Hepatocyte (in vitro differentiated cells): ENCODE measurements around the gene GUCY2D. TPM values are rescaled to one million over a fixed set of nuclear protein-coding genes. Genes with fewer than 3 reads are reported as not detected.

Experiments used
- DNase-seq: peaks from one replicate; pipeline ENCODE4 v3.0.0-alpha.2; 2016; ENCODE audit warnings: low spot score
- H2AFZ ChIP-seq: fragments of 200-600 bp; sonication (generic); 2 replicates; pipeline ENCODE4 v1.6.0; 2016; ENCODE audit warnings: antibody characterized with exemption, mild to moderate bottlenecking
- H3K27ac ChIP-seq: fragments of 200-600 bp; sonication (generic); 2 replicates; pipeline ENCODE4 v1.5.1; 2016; ENCODE audit warnings: mild to moderate bottlenecking
- H3K27me3 ChIP-seq: fragments of 200-600 bp; sonication (generic); 2 replicates; pipeline ENCODE4 v1.6.1; 2016
- H3K36me3 ChIP-seq: fragments of 200-600 bp; sonication (generic); replicated peaks from 2 replicates; pipeline ENCODE4 v1.5.1; 2016; ENCODE audit warnings: low read depth; ENCODE audit not compliant: insufficient read depth
- H3K4me1 ChIP-seq: fragments of 200-600 bp; sonication (generic); 2 replicates; pipeline ENCODE4 v1.5.1; 2016; ENCODE audit warnings: mild to moderate bottlenecking, moderate library complexity; ENCODE audit not compliant: insufficient read depth
- H3K4me2 ChIP-seq: fragments of 200-600 bp; sonication (generic); 2 replicates; pipeline ENCODE4 v1.6.0; 2016
- H3K4me3 ChIP-seq: fragments of 200-600 bp; sonication (generic); 2 replicates; pipeline ENCODE4 v1.5.1; 2016; ENCODE audit warnings: mild to moderate bottlenecking
- H3K79me2 ChIP-seq: fragments of 200-600 bp; sonication (generic); 2 replicates; pipeline ENCODE4 v1.6.0; 2017; ENCODE audit warnings: mild to moderate bottlenecking
- H3K9me2 ChIP-seq: fragments of 200-600 bp; sonication (generic); replicated peaks from 2 replicates; pipeline ENCODE4 v1.6.0; 2017; ENCODE audit warnings: mild to moderate bottlenecking; ENCODE audit not compliant: insufficient read depth
- H3K9me3 ChIP-seq: fragments of 200-600 bp; sonication (generic); 2 replicates; pipeline ENCODE4 v1.5.1; 2016; ENCODE audit warnings: low read depth, mild to moderate bottlenecking
- H4K20me1 ChIP-seq: fragments of 200-600 bp; sonication (generic); 2 replicates; pipeline ENCODE4 v1.6.0; 2016; ENCODE audit warnings: mild to moderate bottlenecking; ENCODE audit not compliant: insufficient read depth, poor library complexity, severe bottlenecking
- CTCF ChIP-seq: fragments of 200-600 bp; sonication (generic); IDR thresholded peaks from 2 replicates; pipeline ENCODE4 v1.5.1; 2016; ENCODE audit warnings: antibody characterized with exemption, mild to moderate bottlenecking; ENCODE audit not compliant: poor library complexity
- EZH2 ChIP-seq: fragments of 200-600 bp; sonication (generic); IDR thresholded peaks from 2 replicates; pipeline ENCODE4 v1.6.1; 2016; ENCODE audit warnings: antibody characterized with exemption, mild to moderate bottlenecking, borderline replicate concordance
- EZH2phosphoT487 ChIP-seq: fragments of 200-600 bp; sonication (generic); IDR thresholded peaks from one replicate; pipeline ENCODE4 v1.6.1; 2018; ENCODE audit warnings: antibody characterized with exemption, mild to moderate bottlenecking, low read depth, moderate library complexity; ENCODE audit not compliant: unreplicated experiment, severe bottlenecking
- WGBS: methylation state at CpG from one replicate; pipeline ENCODE4 v1.1.6; 2016; ENCODE audit warnings: low lambda C conversion rate; ENCODE audit errors: missing lambda C conversion rate; 5-methylcytosine and 5-hydroxymethylcytosine counted together
- polyA plus RNA-seq: library from polyadenylated mRNA; unstranded; fragments of >200 nt; fragmentation: Nextera tagmentation; extraction: Ambion mirVana; gene quantifications from 2 replicates; pipeline ENCODE4 v1.2.1, GENCODE V29; 2016
- total RNA-seq: library from RNA; depleted of rRNA; stranded (reverse); fragments of >200 nt; gene quantifications from 2 replicates; pipeline ENCODE4 v1.2.3, GENCODE V29; 2014

GUCY2D gene
- total and polyA plus RNA-seq, 2 experiments from 2014 or later: 1.6 TPM; not detected in 1

GRCh38 chr17:8015957-8016631 lies 13.7 kb downstream of the GUCY2D start:
- WGBS: 2% methylated on average over 16 of the region's 46 CpGs
- H3K27ac ChIP-seq: peak overlapping the region; percentile 79

GRCh38 chr17:8016632-8017424 lies 14.4 kb downstream of the GUCY2D start:
- Histone ChIP-seq H3K79me2 (no peaks in the 10 kb centered on the region), H2AFZ (peak overlapping the region; percentile 74), H3K36me3 (no peaks in the 10 kb centered on the region), H3K4me1 (peaks cover 27% of the 10 kb centered on the region), H3K9me3 (no peaks in the 10 kb centered on the region), H3K4me2 (peak overlapping the region; percentile 90), H4K20me1 (no peaks in the 10 kb centered on the region), H3K4me3 (peak overlapping the region; percentile 30), H3K9me2 (no peaks in the 10 kb centered on the region), H3K27ac (peak overlapping the region; percentile 79), H3K27me3 (no peaks in the 10 kb centered on the region)
- 32% methylated on average over 12 of the region's 12 CpGs for WGBS
- TF ChIP-seq EZH2 (no peak), CTCF (peak; percentile 92)
- peak; percentile 82 for DNase-seq

More at GRCh38 chr17:8015957-8016631, 13.7 kb downstream of the GUCY2D start:
- DNase-seq: peak; percentile 76
- no peaks in the 10 kb centered on the region for H3K79me2 ChIP-seq
- H4K20me1 ChIP-seq: no peaks in the 10 kb centered on the region
- H3K4me2 ChIP-seq: peak overlapping the region; percentile 90
- H3K36me3 ChIP-seq: no peaks in the 10 kb centered on the region
- no peaks in the 10 kb centered on the region for H3K9me3 ChIP-seq
- H2AFZ ChIP-seq: peak overlapping the region; percentile 74
- TF ChIP-seq EZH2 (no peak), CTCF (no peak), EZH2phosphoT487 (no peak)
- H3K9me2 ChIP-seq: no peaks in the 10 kb centered on the region
- peak overlapping the region; percentile 30 for H3K4me3 ChIP-seq
- H3K4me1 ChIP-seq: peaks cover 27% of the 10 kb centered on the region
- H3K27me3 ChIP-seq: no peaks in the 10 kb centered on the region

- Histone ChIP-seq H4K20me1 (no peaks in the 10 kb centered on the region), H3K27ac (peak overlapping the region; percentile 79), H3K4me2 (no peak overlapping the region), H3K4me3 (no peak overlapping the region), H3K9me3 (no peaks in the 10 kb centered on the region), H2AFZ (no peak overlapping the region), H3K79me2 (no peaks in the 10 kb centered on the region), H3K4me1 (peaks cover 34% of the 10 kb centered on the region), H3K36me3 (no peaks in the 10 kb centered on the region), H3K9me2 (no peaks in the 10 kb centered on the region), H3K27me3 (no peaks in the 10 kb centered on the region)
- 72% methylated on average over 3 of the region's 3 CpGs for WGBS
- TF ChIP-seq CTCF: no peak
- TF ChIP-seq EZH2: no peak
- no peak for TF ChIP-seq EZH2phosphoT487
- no peak for DNase-seq
Measured at GRCh38 chr17:8018436-8018835, 16.0 kb downstream of the GUCY2D start.
